SW 1271 (cell line): Measurements from ENCODE around the gene ACTG2.

Experiments
- DNase-seq, 2 experiments: peaks; one replicate each; lab custom pipeline; 2025; lab: John Stamatoyannopoulos, UW

Gene ACTG2

GRCh38 chr2:73969356-73969755 lies 76.5 kb downstream of the ACTG2 start:
- DNase-seq, result no peak
